Stomach (tissue), 4 donors: ENCODE results near the gene CDH23.

Experiments
- CTCF ChIP-seq, 7 experiments: fragments of 450-650 bp in 4 of 7; fragments of 200-600 bp in 3 of 7; sonication (generic) in 3 of 7; IDR thresholded peaks; one replicate each; pipeline ENCODE4 v1.5.1; 2016 to 2019; ENCODE audit warnings: antibody characterized with exemption in 7 of 7, control low read depth in 2 of 7, mild to moderate bottlenecking in 1 of 7
- POLR2A ChIP-seq, 4 donors: fragments of 450-650 bp; IDR thresholded peaks; one replicate each; pipeline ENCODE4 v1.6.1; 2016; ENCODE audit warnings: antibody characterized with exemption in 4 of 4, control low read depth in 2 of 4, mild to moderate bottlenecking in 1 of 4, moderate library complexity in 1 of 4
- POLR2AphosphoS5 ChIP-seq, 3 donors: sonication (generic); formaldehyde crosslinking; IDR thresholded peaks; one replicate each; pipeline ENCODE4 v1.6.1; 2016; ENCODE audit warnings: antibody characterized with exemption in 3 of 3

- no peak for TF ChIP-seq POLR2A (IDR thresholded peaks at IDR 0.05)
- TF ChIP-seq CTCF (IDR thresholded peaks at IDR 0.05): no peak
- no peak for TF ChIP-seq POLR2AphosphoS5 (IDR thresholded peaks at IDR 0.05)
These were observed 5.3 kb downstream of the CDH23 start for GRCh38 chr10:71402005-71402404.
